HCT116 (cell line): Measurements from ENCODE around the gene NLRP11. TPM values are rescaled to one million over a fixed set of nuclear protein-coding genes. Genes with fewer than 3 reads are reported as not detected.

Source experiments
- ATAC-seq: fragments of 200-7000 bp; cut with Tn5 transposase; 2 replicates; pipeline ENCODE4 v1.9.1; 2020; ENCODE audit warnings: mild to moderate bottlenecking, moderate library complexity
- BruUV-seq: library from RNA; stranded (reverse); fragments of 400-500 nt; replicated peaks from 2 replicates; lab custom pipeline; 2021; lab: Mats Ljungman, UMichigan
- CTCF ChIA-PET: fragments of 300-600 bp; sonication (Branson Sonifier 250); formaldehyde crosslinking; loops from one replicate; lab custom pipeline; 2021; ENCODE audit warnings: antibody characterized with exemption; lab: Charles Lee
- POLR2A ChIA-PET: fragments of 300-600, 350-600 bp; sonication (Branson Sonifier 250); formaldehyde crosslinking; loops from one replicate; lab custom pipeline; 2021; ENCODE audit warnings: antibody characterized with exemption; lab: Charles Lee
- RAD21 ChIA-PET, 2 experiments: fragments of 300-600 bp; sonication (Branson Sonifier 250); formaldehyde crosslinking; loops; one replicate each; lab custom pipeline; 2023; ENCODE audit warnings: low total read pairs in 2 of 2; ENCODE audit not compliant: uncharacterized antibody in 2 of 2, unreplicated experiment in 2 of 2, low non-redundant PET in 1 of 2; lab: Charles Lee
- DNase-seq: peaks from one replicate; pipeline ENCODE4 v3.0.0-alpha.2; 2010; ENCODE audit warnings: low read depth, low spot score
- H2AFZ ChIP-seq: fragments of 200-600 bp; shearing (Covaris generic), sonication (generic); 2 replicates; pipeline ENCODE4 v1.6.1; 2017; ENCODE audit warnings: low read depth, mixed run types, mixed read lengths, antibody characterized with exemption, low read length; ENCODE audit not compliant: poor library complexity, severe bottlenecking
- H3K27ac ChIP-seq: 2 replicates; pipeline ENCODE4 v1.5.1; 2012; ENCODE audit warnings: low read depth, low read length
- H3K27me3 ChIP-seq: fragments of 200-600 bp; sonication (generic); 2 replicates; pipeline ENCODE4 v1.6.1; 2016; ENCODE audit warnings: mixed run types, low read length, mixed read lengths; ENCODE audit not compliant: insufficient read depth
- H3K36me3 ChIP-seq, 2 experiments: fragments of 200-500 bp in 1 of 2; fragments of 200-600 bp in 1 of 2; sonication (Bioruptor generic) in 1 of 2; sonication (generic) in 1 of 2; 2 replicates each; pipeline versions ENCODE4 v1.5.1 to v1.6.1; 2014 to 2016; ENCODE audit warnings: low read length in 2 of 2, inconsistent platforms in 1 of 2, mixed read lengths in 1 of 2, mixed run types in 1 of 2; ENCODE audit not compliant: insufficient read depth in 2 of 2, control insufficient read depth in 1 of 2
- H3K4me1 ChIP-seq, 2 experiments: fragments of 200-600 bp in 1 of 2; sonication (generic) in 1 of 2; 2 replicates each; pipeline versions ENCODE4 v1.5.1 to v1.6.1; 2012 to 2017; ENCODE audit warnings: low read length in 2 of 2, inconsistent platforms in 1 of 2, mild to moderate bottlenecking in 1 of 2, mixed read lengths in 1 of 2, mixed run types in 1 of 2, moderate library complexity in 1 of 2; ENCODE audit not compliant: insufficient read depth in 2 of 2, control insufficient read depth in 1 of 2
- H3K4me2 ChIP-seq: fragments of 200-600 bp; sonication (generic); 2 replicates; pipeline ENCODE4 v1.6.1; 2017; ENCODE audit warnings: mixed run types, low read length, mixed read lengths
- H3K4me3 ChIP-seq, 2 experiments: fragments of 200-600 bp in 1 of 2; sonication (generic) in 1 of 2; replicated peaks in 1 of 2; 2 replicates each; pipeline ENCODE4 v1.5.1; 2011 to 2016; ENCODE audit warnings: low read length in 2 of 2, control low read depth in 1 of 2, low read depth in 1 of 2, mild to moderate bottlenecking in 1 of 2, mixed read lengths in 1 of 2, mixed run types in 1 of 2
- H3K79me2 ChIP-seq: fragments of 200-600 bp; sonication (generic); 2 replicates; pipeline ENCODE4 v1.6.1; 2017; ENCODE audit warnings: mild to moderate bottlenecking, mixed run types, low read length, moderate library complexity, mixed read lengths; ENCODE audit not compliant: insufficient read depth
- H3K9ac ChIP-seq: fragments of 200-600 bp; sonication (generic); 2 replicates; pipeline ENCODE4 v1.6.1; 2016; ENCODE audit warnings: low read length, mixed read lengths
- H3K9me2 ChIP-seq: fragments of 200-600 bp; sonication (generic), shearing (Covaris generic); 2 replicates; pipeline ENCODE4 v1.6.1; 2017; ENCODE audit warnings: mixed run types, mild to moderate bottlenecking, moderate library complexity; ENCODE audit not compliant: insufficient read depth
- H3K9me3 ChIP-seq, 2 experiments: fragments of 200-500 bp in 1 of 2; fragments of 200-600 bp in 1 of 2; sonication (Bioruptor generic) in 1 of 2; sonication (generic) in 1 of 2; 2 replicates each; pipeline ENCODE4 v1.6.1; 2014 to 2017; ENCODE audit warnings: low read length in 2 of 2, mixed read lengths in 2 of 2, inconsistent platforms in 1 of 2, low read depth in 1 of 2, mild to moderate bottlenecking in 1 of 2, mixed run types in 1 of 2, moderate library complexity in 1 of 2; ENCODE audit not compliant: control insufficient read depth in 1 of 2, insufficient read depth in 1 of 2
- H4K20me1 ChIP-seq: fragments of 200-600 bp; sonication (generic), shearing (Covaris generic); 2 replicates; pipeline ENCODE4 v1.6.1; 2017; ENCODE audit warnings: mixed run types, mild to moderate bottlenecking, moderate library complexity; ENCODE audit not compliant: insufficient read depth
- ATF3 ChIP-seq: IDR thresholded peaks from 2 replicates; pipeline ENCODE4 v1.6.1; 2012
- CBX3 ChIP-seq: IDR thresholded peaks from 2 replicates; pipeline ENCODE4 v1.6.1; 2012; ENCODE audit warnings: low read depth
- CEBPB ChIP-seq: IDR thresholded peaks from 2 replicates; pipeline ENCODE4 v1.6.1; 2012; ENCODE audit warnings: low read depth
- EGR1 ChIP-seq: IDR thresholded peaks from 2 replicates; pipeline ENCODE4 v1.6.1; 2012; ENCODE audit warnings: low read depth
- JUND ChIP-seq: IDR thresholded peaks from 2 replicates; pipeline ENCODE4 v1.6.1; 2012
- MAX ChIP-seq: IDR thresholded peaks from 2 replicates; pipeline ENCODE4 v1.6.1; 2012
- RAD21 ChIP-seq: IDR thresholded peaks from 2 replicates; pipeline ENCODE4 v1.6.1; 2012; ENCODE audit warnings: low read depth, mild to moderate bottlenecking
- SIN3A ChIP-seq: IDR thresholded peaks from 2 replicates; pipeline ENCODE4 v1.6.1; 2012; ENCODE audit warnings: low read depth
- SP1 ChIP-seq: IDR thresholded peaks from 2 replicates; pipeline ENCODE4 v1.6.1; 2012; ENCODE audit warnings: low read depth
- YY1 ChIP-seq: IDR thresholded peaks from 2 replicates; pipeline ENCODE4 v1.6.1; 2011; ENCODE audit warnings: low read length, low read depth, moderate library complexity, mild to moderate bottlenecking; ENCODE audit not compliant: insufficient replicate concordance; ENCODE audit errors: extremely low read depth
- ZFX ChIP-seq: fragments of 450-650 bp; IDR thresholded peaks from 2 replicates; pipeline ENCODE4 v1.6.1; 2017
- ZNF274 ChIP-seq: fragments of 200-500 bp; sonication (Bioruptor generic); IDR thresholded peaks from 2 replicates; pipeline ENCODE4 v1.6.1; 2014; ENCODE audit warnings: mild to moderate bottlenecking, low read depth, low read length, inconsistent platforms
- intact Hi-C: fragments of 100-400 bp; cut with micrococcal nuclease; formaldehyde crosslinking; loops from 2 replicates; pipeline ENCODE4 v1.10.0; 2022
- total RNA-seq: library from RNA; stranded (reverse); gene quantifications from one replicate; pipeline ENCODE4 v1.2.1, GENCODE V29; 2021; ENCODE audit not compliant: unreplicated experiment

The NLRP11 gene
- total RNA-seq, 1 experiment from 2014 or later, result 0.86 TPM

- Histone ChIP-seq H3K4me3 (no peak overlapping the region), H3K79me2 (no peaks in the 10 kb centered on the region), H3K9me2 (no peaks in the 10 kb centered on the region), H3K9me3 (no peaks in the 10 kb centered on the region), H3K36me3 (no peaks in the 10 kb centered on the region), H4K20me1 (no peaks in the 10 kb centered on the region), H3K27ac (no peak overlapping the region), H2AFZ (no peak overlapping the region), H3K9ac (no peak overlapping the region), H3K27me3 (no peaks in the 10 kb centered on the region), H3K4me2 (no peak overlapping the region), H3K4me1 (no peaks in the 10 kb centered on the region)
- intact Hi-C loops, result no loop called here
- DNase-seq (no peak), ATAC-seq (no peak)
- no peak for TF ChIP-seq SP1
- no peak for TF ChIP-seq RAD21
- no peak for TF ChIP-seq EGR1
- TF ChIP-seq YY1, result no peak
- no peak for TF ChIP-seq CEBPB
- TF ChIP-seq ATF3, result no peak
- TF ChIP-seq JUND, result no peak
- TF ChIP-seq ZFX, result no peak
- no peak for TF ChIP-seq CBX3
- TF ChIP-seq ZNF274, result no peak
- RAD21 ChIA-PET, result no interaction called here
- CTCF ChIA-PET, result no interaction called here
- no TSS peak for BruUV-seq
- POLR2A ChIA-PET, result no interaction called here
Measured at GRCh38 chr19:55858969-55859368, 27.2 kb upstream of the NLRP11 start.

GRCh38 chr19:55858401-55858800 is 26.6 kb upstream of the NLRP11 start:
- Histone ChIP-seq H3K4me3 (no peak overlapping the region), H3K4me2 (no peak overlapping the region), H4K20me1 (no peaks in the 10 kb centered on the region), H3K9me3 (no peaks in the 10 kb centered on the region), H3K36me3 (no peaks in the 10 kb centered on the region), H3K4me1 (no peaks in the 10 kb centered on the region), H2AFZ (no peak overlapping the region), H3K27ac (no peak overlapping the region), H3K9ac (no peak overlapping the region), H3K9me2 (no peaks in the 10 kb centered on the region), H3K79me2 (no peaks in the 10 kb centered on the region), H3K27me3 (no peaks in the 10 kb centered on the region)
- TF ChIP-seq RAD21 (no peak), ZFX (no peak), CBX3 (no peak), MAX (no peak), SIN3A (no peak)
- no peak for ATAC-seq
- RAD21 ChIA-PET, result no interaction called here
- intact Hi-C loops, result no loop called here
- BruUV-seq, result no TSS peak
- POLR2A ChIA-PET, result no interaction called here
- DNase-seq, result no peak
- CTCF ChIA-PET, result no interaction called here
